HEK293T (cell line): ENCODE data around the gene ZNF764.

ENCODE experiments used
- FOXM1 ChIP-seq: fragments of 450-650 bp; IDR thresholded peaks from 2 replicates; pipeline ENCODE4 v1.6.1; 2017; ENCODE audit warnings: mild to moderate bottlenecking, borderline replicate concordance
- LEF1 ChIP-seq: fragments of 450-650 bp; IDR thresholded peaks from 2 replicates; pipeline ENCODE4 v1.6.1; 2017; ENCODE audit warnings: mild to moderate bottlenecking, borderline replicate concordance
- SP1 ChIP-seq: fragments of 450-650 bp; IDR thresholded peaks from 2 replicates; pipeline ENCODE4 v1.6.1; 2017
- SUZ12 ChIP-seq: fragments of 450-650 bp; IDR thresholded peaks from 2 replicates; pipeline ENCODE4 v1.6.1; 2016; ENCODE audit warnings: mild to moderate bottlenecking

DNA sequence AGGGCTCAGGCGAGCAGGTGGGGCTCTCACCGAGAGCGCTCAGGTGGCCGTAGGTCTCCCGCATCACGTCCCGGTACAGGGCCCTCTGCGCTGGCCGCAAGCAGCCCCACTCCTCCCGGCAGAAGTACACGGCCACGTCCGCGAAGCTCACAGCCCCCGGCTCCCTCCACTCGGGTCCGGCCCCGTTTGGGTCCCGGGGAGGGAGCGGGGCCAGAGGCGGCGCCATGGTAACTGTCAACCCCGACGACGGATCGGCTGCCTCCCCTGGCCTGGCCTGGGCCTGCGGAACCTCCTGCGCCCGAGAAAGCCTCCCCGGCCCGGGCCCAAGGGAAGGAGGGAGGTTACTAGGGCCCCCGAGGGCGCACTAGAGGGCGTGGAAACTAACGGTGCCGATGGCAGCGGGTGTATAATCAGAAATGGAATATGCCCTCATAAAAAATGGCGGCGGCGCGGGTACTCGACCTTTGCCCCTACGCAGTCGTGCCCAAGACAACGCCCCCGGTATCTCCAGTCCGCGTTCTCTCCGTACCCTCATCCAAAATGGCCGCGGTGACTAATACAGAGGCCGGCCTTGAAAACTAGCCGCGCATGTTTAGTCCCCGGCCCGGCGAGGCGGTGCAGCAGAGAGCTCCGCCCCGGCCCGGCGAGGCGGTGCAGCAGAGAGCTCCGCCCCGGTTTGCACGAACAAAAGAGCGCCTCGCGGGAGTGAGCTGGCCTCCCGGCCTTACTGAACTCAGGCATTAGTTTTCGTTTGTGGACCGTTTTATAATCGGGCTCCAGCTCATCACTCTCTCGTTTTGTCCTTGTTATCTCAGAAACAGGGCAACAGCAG is at the start of gene ZNF764:
- TF ChIP-seq SUZ12 (no peak), LEF1 (no peak), FOXM1 (no peak), SP1 (no peak)
